Measurements from ENCODE around the gene CSTF2T.

Gene CSTF2T

DNA sequence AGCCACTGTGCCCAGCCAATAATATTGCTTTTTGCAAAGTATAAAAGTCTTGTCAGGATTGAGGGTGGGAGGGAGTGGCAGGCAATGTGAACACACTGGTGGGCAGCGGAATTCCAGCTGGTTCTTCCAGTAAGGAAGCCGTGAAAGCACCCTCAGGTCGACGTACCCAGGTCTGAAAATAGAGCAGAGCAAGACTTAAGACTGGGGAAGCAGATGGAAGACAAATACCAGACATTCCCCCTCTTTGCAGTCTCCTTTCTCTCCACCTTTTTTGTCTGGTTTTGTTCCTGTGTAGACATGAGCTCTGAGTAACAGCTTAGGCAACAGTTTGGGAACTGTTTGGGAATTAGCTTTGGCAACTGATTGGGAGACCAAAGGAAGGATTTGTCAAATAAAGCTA lies 17.6 kb upstream of the CSTF2T start:
- Histone ChIP-seq H3K27ac (ENCODE audit: low read depth, low read length) (no peak overlapping the region), H3K4me3 (ENCODE audit: low read depth in 1 of 2, low read length in 2 of 2) (no peak overlapping the region), H3K9ac (ENCODE audit: low read depth in 1 of 2, low read length in 2 of 2) (no peak overlapping the region), H3K9me3 (ENCODE audit: control insufficient read depth in 1 of 2, low read length in 2 of 2) (no peaks in the 10 kb centered on the region), H3K4me1 (ENCODE audit: control insufficient read depth in 1 of 2, insufficient read depth in 2 of 2, low read length in 2 of 2) (peaks cover 0 to 5% of the 10 kb centered on the region in 2 donors), H3K36me3 (ENCODE audit: control insufficient read depth in 1 of 2, insufficient read depth in 2 of 2, low read length in 2 of 2) (no peaks in the 10 kb centered on the region), H3K27me3 (ENCODE audit: control insufficient read depth in 1 of 2, insufficient read depth in 2 of 2, low read length in 2 of 2) (no peaks in the 10 kb centered on the region)

DNA sequence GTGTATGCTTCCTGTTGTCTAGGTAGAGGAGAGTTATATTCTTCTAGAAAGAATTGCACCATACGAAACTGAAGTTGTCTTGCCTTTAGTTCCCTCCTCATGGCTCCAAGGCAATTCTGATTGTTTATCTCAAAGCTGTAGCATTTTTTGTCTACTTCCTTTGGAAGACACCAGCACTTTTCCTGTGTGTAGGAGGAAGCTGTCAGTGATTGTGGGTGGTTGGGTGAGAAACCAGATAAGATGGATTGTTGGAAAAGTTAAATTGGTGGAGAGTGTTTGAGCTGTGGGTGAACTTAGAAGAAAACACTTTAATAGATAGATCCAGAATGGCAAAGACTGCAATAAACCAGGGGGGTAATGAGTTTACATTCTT lies 12.1 kb upstream of the CSTF2T start:
- H3K27me3 ChIP-seq (ENCODE audit: control insufficient read depth in 1 of 2, insufficient read depth in 2 of 2, low read length in 2 of 2): no peaks in the 10 kb centered on the region
- no peak overlapping the region for H3K27ac ChIP-seq (ENCODE audit: low read depth, low read length)
- no peaks in the 10 kb centered on the region for H3K4me1 ChIP-seq (ENCODE audit: control insufficient read depth in 1 of 2, insufficient read depth in 2 of 2, low read length in 2 of 2)
- H3K9me3 ChIP-seq (ENCODE audit: control insufficient read depth in 1 of 2, low read length in 2 of 2): no peaks in the 10 kb centered on the region
- H3K36me3 ChIP-seq (ENCODE audit: control insufficient read depth in 1 of 2, insufficient read depth in 2 of 2, low read length in 2 of 2): no peaks in the 10 kb centered on the region
- H3K4me3 ChIP-seq (ENCODE audit: low read depth in 1 of 2, low read length in 2 of 2): no peak overlapping the region
- H3K9ac ChIP-seq (ENCODE audit: low read depth in 1 of 2, low read length in 2 of 2): no peak overlapping the region

DNA sequence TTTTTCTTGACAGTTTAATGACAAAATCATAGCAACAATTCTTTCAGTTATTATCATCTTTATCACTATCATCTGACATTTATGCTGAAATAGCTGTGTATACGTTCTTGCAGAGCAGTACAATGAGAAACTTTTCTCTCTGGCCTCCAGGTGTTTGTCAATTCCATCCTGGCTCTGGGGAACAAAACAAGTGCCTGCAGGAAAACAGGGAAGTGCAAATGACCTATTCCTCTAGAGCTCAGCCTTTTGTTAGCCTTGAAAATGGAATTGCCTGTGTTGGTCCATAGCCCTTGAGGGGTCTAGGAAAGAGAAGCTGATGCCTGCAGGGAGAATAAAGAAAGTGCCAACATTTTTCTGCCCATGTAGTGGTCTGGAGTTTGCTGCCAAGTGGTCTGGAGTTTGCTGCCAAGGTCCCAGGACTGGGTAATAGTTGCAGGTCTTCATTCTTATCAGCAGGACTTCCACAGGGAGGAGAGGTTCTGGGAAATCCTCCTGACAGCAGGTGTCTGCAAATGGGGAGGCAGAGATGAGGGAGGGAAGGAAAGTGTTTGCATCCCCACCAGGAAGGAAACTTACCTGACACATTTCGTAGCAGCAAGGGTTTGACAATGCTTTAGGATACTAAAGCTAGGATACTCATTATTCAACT lies 10.1 kb upstream of the CSTF2T start:
- no peak overlapping the region for H3K9ac ChIP-seq (ENCODE audit: low read depth in 1 of 2, low read length in 2 of 2)
- no peaks in the 10 kb centered on the region for H3K27me3 ChIP-seq (ENCODE audit: control insufficient read depth in 1 of 2, insufficient read depth in 2 of 2, low read length in 2 of 2)
- H3K4me3 ChIP-seq (ENCODE audit: low read depth in 1 of 2, low read length in 2 of 2): no peak overlapping the region
- H3K27ac ChIP-seq (ENCODE audit: low read depth, low read length): no peak overlapping the region
- no peaks in the 10 kb centered on the region for H3K9me3 ChIP-seq (ENCODE audit: control insufficient read depth in 1 of 2, low read length in 2 of 2)
- H3K36me3 ChIP-seq (ENCODE audit: control insufficient read depth in 1 of 2, insufficient read depth in 2 of 2, low read length in 2 of 2): no peaks in the 10 kb centered on the region
- H3K4me1 ChIP-seq (ENCODE audit: control insufficient read depth in 1 of 2, insufficient read depth in 2 of 2, low read length in 2 of 2): no peaks in the 10 kb centered on the region

DNA sequence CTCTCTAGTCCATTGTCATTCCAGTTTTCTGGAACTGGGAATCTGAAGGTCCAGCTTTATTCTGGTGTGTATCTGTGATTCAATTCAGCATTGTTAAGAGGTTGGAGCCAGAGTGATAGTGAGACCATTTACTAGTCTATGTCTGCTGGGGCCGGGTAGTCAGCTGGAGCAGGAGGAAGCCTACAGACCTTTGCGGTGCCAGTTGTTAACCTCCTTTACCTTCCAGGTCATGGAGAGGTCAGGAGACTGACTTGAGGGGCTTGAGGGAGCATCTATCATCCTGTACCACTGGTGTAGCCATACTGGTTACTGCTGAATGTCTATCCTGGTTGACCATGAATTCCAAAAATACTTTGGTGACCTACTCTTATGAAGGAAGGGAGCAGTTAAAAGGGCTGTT lies 9.2 kb upstream of the CSTF2T start:
- no peaks in the 10 kb centered on the region for H3K36me3 ChIP-seq (ENCODE audit: control insufficient read depth in 1 of 2, insufficient read depth in 2 of 2, low read length in 2 of 2)
- H3K4me1 ChIP-seq (ENCODE audit: control insufficient read depth in 1 of 2, insufficient read depth in 2 of 2, low read length in 2 of 2): no peaks in the 10 kb centered on the region
- H3K27ac ChIP-seq (ENCODE audit: low read depth, low read length): no peak overlapping the region

DNA sequence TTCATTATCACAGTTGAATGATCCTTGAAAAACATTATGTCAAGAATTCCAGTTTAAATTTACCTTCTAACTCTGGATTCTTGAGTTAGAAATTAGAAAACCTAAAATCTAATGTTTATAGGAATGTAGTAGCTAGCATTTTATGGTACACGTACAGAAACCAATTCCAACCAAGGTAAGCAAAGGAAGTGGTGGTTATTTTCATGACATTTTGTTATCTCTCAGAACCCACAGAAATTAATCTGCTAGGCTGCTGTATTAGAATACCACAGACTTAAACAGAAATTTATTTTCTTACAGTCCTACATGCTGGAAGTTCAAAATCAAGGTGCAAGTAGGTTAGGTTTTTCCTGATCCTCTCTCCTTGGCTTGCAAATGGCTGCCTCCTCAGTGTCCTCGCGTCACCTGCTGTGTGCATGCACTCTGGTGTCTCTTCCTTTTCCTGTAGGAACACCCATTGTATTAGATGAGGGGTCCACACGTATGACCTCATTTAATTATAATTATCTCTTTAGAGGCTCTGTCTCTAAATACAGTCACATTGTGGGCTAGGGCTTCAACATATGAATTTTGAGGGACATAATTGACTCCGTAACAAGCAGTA lies 8.5 kb upstream of the CSTF2T start:
- Histone ChIP-seq H3K36me3 (ENCODE audit: control insufficient read depth in 1 of 2, insufficient read depth in 2 of 2, low read length in 2 of 2) (no peaks in the 10 kb centered on the region), H3K27me3 (ENCODE audit: control insufficient read depth in 1 of 2, insufficient read depth in 2 of 2, low read length in 2 of 2) (no peaks in the 10 kb centered on the region), H3K9me3 (ENCODE audit: control insufficient read depth in 1 of 2, low read length in 2 of 2) (no peaks in the 10 kb centered on the region), H3K9ac (ENCODE audit: low read depth in 1 of 2, low read length in 2 of 2) (no peak overlapping the region), H3K4me3 (ENCODE audit: low read depth in 1 of 2, low read length in 2 of 2) (no peak overlapping the region), H3K4me1 (ENCODE audit: control insufficient read depth in 1 of 2, insufficient read depth in 2 of 2, low read length in 2 of 2) (no peaks in the 10 kb centered on the region), H3K27ac (ENCODE audit: low read depth, low read length) (no peak overlapping the region)

More for the DNA sequence above, 9.2 kb upstream of the CSTF2T start:
- no peak overlapping the region for H3K4me3 ChIP-seq (ENCODE audit: low read depth in 1 of 2, low read length in 2 of 2)
- H3K9ac ChIP-seq (ENCODE audit: low read depth in 1 of 2, low read length in 2 of 2): no peak overlapping the region
- H3K9me3 ChIP-seq (ENCODE audit: control insufficient read depth in 1 of 2, low read length in 2 of 2): no peaks in the 10 kb centered on the region
- H3K27me3 ChIP-seq (ENCODE audit: control insufficient read depth in 1 of 2, insufficient read depth in 2 of 2, low read length in 2 of 2): no peaks in the 10 kb centered on the region

DNA sequence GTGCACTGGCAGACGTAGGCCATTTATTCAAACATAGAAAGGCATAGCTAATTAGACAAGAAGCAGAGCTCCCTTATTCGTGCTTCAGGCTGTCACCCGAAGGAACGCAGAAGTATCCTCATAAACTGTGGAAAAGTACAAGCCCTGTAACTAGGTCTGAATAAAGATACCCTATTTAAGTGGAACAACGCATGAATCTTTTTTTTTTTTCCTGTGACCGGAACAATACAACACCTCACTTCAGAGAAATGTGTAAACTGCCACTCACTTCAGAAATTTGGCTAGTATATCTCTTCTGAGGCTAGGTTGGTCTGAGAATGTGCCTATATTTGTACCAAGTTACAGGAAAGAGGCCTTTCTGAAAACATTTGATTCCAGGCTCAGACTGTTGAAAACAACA lies 8.0 kb upstream of the CSTF2T start:
- Histone ChIP-seq H3K27me3 (ENCODE audit: control insufficient read depth in 1 of 2, insufficient read depth in 2 of 2, low read length in 2 of 2) (no peaks in the 10 kb centered on the region), H3K4me1 (ENCODE audit: control insufficient read depth in 1 of 2, insufficient read depth in 2 of 2, low read length in 2 of 2) (no peaks in the 10 kb centered on the region), H3K27ac (ENCODE audit: low read depth, low read length) (no peak overlapping the region), H3K36me3 (ENCODE audit: control insufficient read depth in 1 of 2, insufficient read depth in 2 of 2, low read length in 2 of 2) (no peaks in the 10 kb centered on the region), H3K4me3 (ENCODE audit: low read depth in 1 of 2, low read length in 2 of 2) (no peak overlapping the region), H3K9ac (ENCODE audit: low read depth in 1 of 2, low read length in 2 of 2) (no peak overlapping the region), H3K9me3 (ENCODE audit: control insufficient read depth in 1 of 2, low read length in 2 of 2) (no peaks in the 10 kb centered on the region)

DNA sequence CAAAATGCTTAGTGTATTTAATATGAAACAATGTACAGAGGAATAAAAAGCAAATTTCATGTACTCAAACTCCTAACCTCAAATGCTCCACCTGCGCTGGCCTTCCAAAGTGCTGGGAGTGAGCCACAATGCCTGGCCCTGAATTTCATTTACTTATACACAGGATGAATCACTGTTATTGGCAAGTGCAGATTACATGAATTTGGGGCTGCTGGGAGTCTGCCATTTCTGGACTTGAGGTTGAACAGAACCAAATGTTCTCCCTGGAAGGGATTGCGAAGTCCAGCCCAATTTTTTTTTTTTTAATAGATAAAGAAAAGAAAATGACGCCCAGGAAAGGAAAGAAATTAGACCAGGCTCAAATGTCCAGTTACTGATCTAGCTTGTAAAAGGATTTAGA lies 6.8 kb upstream of the CSTF2T start:
- H3K9ac ChIP-seq (ENCODE audit: low read depth in 1 of 2, low read length in 2 of 2): no peak overlapping the region
- no peak overlapping the region for H3K27ac ChIP-seq (ENCODE audit: low read depth, low read length)
- no peaks in the 10 kb centered on the region for H3K27me3 ChIP-seq (ENCODE audit: control insufficient read depth in 1 of 2, insufficient read depth in 2 of 2, low read length in 2 of 2)
- H3K4me3 ChIP-seq (ENCODE audit: low read depth in 1 of 2, low read length in 2 of 2): no peak overlapping the region
- H3K9me3 ChIP-seq (ENCODE audit: control insufficient read depth in 1 of 2, low read length in 2 of 2): no peaks in the 10 kb centered on the region
- no peaks in the 10 kb centered on the region for H3K4me1 ChIP-seq (ENCODE audit: control insufficient read depth in 1 of 2, insufficient read depth in 2 of 2, low read length in 2 of 2)
- H3K36me3 ChIP-seq (ENCODE audit: control insufficient read depth in 1 of 2, insufficient read depth in 2 of 2, low read length in 2 of 2): no peaks in the 10 kb centered on the region

DNA sequence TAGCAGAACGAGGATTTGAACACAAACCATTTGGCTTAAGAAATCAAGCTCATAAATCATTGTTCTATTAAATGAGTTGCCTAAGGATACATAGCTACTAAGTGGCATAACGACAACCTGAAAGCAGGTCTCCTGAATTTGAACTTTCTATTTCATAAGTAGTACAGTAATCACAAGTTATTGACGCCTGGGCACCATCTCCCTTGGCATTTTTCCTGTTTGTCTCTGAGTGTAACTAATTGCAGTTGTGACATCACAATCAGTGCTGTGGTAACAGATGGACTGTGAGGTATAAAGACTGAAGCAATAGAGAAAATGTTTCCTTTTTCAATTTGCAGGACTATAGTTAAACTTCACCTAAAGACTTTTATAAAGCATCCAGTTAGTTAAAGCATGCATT lies 6.4 kb upstream of the CSTF2T start:
- H3K9me3 ChIP-seq (ENCODE audit: control insufficient read depth in 1 of 2, low read length in 2 of 2): no peaks in the 10 kb centered on the region
- H3K4me3 ChIP-seq (ENCODE audit: low read depth in 1 of 2, low read length in 2 of 2): no peak overlapping the region
- no peaks in the 10 kb centered on the region for H3K4me1 ChIP-seq (ENCODE audit: control insufficient read depth in 1 of 2, insufficient read depth in 2 of 2, low read length in 2 of 2)
- H3K27me3 ChIP-seq (ENCODE audit: control insufficient read depth in 1 of 2, insufficient read depth in 2 of 2, low read length in 2 of 2): no peaks in the 10 kb centered on the region
- H3K36me3 ChIP-seq (ENCODE audit: control insufficient read depth in 1 of 2, insufficient read depth in 2 of 2, low read length in 2 of 2): no peaks in the 10 kb centered on the region
- H3K9ac ChIP-seq (ENCODE audit: low read depth in 1 of 2, low read length in 2 of 2): no peak overlapping the region
- no peak overlapping the region for H3K27ac ChIP-seq (ENCODE audit: low read depth, low read length)

DNA sequence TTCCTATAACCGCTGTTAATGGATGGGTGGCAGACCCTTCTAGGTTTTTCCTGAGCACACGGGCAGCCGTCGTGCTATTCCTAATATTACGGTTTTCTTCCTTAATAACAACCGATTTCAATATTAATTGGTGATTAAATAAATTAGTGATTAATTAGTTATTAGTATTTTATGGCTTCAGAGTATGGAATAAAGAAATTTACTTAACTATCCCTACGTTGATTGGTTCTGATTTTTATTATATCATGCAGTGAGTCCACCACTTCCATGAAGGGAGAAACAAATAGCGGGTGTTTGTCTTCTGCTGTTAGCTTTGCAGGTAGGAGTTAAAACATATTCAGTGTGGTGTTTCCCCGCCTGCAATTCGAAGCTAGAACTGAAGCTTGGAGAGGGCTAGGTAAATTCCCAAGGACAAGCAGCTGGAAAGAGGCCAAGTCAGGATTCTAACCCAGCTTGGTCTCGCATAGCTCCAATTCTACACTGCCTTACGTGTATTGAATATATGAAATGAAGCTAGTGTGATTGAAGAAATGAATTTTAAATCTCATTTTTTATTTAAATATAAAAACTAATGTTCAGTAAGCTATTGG lies 928 bp upstream of the CSTF2T start:
- peak overlapping the region; percentile 96 for H3K27ac ChIP-seq (ENCODE audit: low read depth, low read length)
- H3K36me3 ChIP-seq (ENCODE audit: control insufficient read depth in 1 of 2, insufficient read depth in 2 of 2, low read length in 2 of 2): no peaks in the 10 kb centered on the region
- peak overlapping the region; percentile 98 to 99 for H3K4me3 ChIP-seq (ENCODE audit: low read depth in 1 of 2, low read length in 2 of 2)
- no peaks in the 10 kb centered on the region for H3K9me3 ChIP-seq (ENCODE audit: control insufficient read depth in 1 of 2, low read length in 2 of 2)
- H3K9ac ChIP-seq (ENCODE audit: low read depth in 1 of 2, low read length in 2 of 2): peak overlapping the region; percentile 82 to 89
- no peaks in the 10 kb centered on the region for H3K27me3 ChIP-seq (ENCODE audit: control insufficient read depth in 1 of 2, insufficient read depth in 2 of 2, low read length in 2 of 2)
- H3K4me1 ChIP-seq (ENCODE audit: control insufficient read depth in 1 of 2, insufficient read depth in 2 of 2, low read length in 2 of 2): peaks cover 19 to 21% of the 10 kb centered on the region in 2 donors

DNA sequence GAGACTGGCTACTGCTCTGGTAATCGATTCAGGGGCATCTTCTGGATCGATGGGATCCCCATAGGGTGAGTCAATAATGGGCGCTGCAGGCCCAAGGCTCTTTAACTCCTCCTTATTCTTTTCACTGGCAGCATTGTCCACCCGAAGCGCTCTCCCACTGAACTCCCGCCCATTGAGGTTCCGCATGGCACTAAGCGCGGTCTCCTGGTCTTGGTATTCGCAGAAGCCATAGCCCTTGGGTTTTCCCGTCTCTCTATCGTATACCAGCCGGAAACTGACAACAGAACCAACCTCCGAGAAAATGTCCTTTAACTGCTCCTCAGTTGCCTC lies 285 bp downstream of the CSTF2T start:
- no peaks in the 10 kb centered on the region for H3K27me3 ChIP-seq (ENCODE audit: control insufficient read depth in 1 of 2, insufficient read depth in 2 of 2, low read length in 2 of 2)
- peak overlapping the region; percentile 96 for H3K27ac ChIP-seq (ENCODE audit: low read depth, low read length)
- H3K9ac ChIP-seq (ENCODE audit: low read depth in 1 of 2, low read length in 2 of 2): peak overlapping the region; percentile 82 to 89
- H3K36me3 ChIP-seq (ENCODE audit: control insufficient read depth in 1 of 2, insufficient read depth in 2 of 2, low read length in 2 of 2): no peaks in the 10 kb centered on the region
- no peaks in the 10 kb centered on the region for H3K9me3 ChIP-seq (ENCODE audit: control insufficient read depth in 1 of 2, low read length in 2 of 2)
- H3K4me1 ChIP-seq (ENCODE audit: control insufficient read depth in 1 of 2, insufficient read depth in 2 of 2, low read length in 2 of 2): peaks cover 19 to 21% of the 10 kb centered on the region in 2 donors
- peak overlapping the region; percentile 98 to 99 for H3K4me3 ChIP-seq (ENCODE audit: low read depth in 1 of 2, low read length in 2 of 2)

Data from duodenal mucosa (tissue), 2 donors.